H1 (cell line): ENCODE results near the gene OR2D3. TPM values are rescaled to one million over a fixed set of nuclear protein-coding genes. Genes with fewer than 3 reads are reported as not detected.

Experiments used
- CTCF ChIA-PET: fragments of 300-600 bp; sonication (Branson Sonifier 250); formaldehyde crosslinking; loops from one replicate; lab custom pipeline; 2021; ENCODE audit not compliant: partially characterized antibody; lab: Charles Lee
- POLR2A ChIA-PET: fragments of 300-600 bp; sonication (Branson Sonifier 250); formaldehyde crosslinking; loops from one replicate; lab custom pipeline; 2021; ENCODE audit warnings: inconsistent platforms; ENCODE audit not compliant: partially characterized antibody; lab: Charles Lee
- DNase-seq, 2 experiments: peaks; one replicate each; pipeline versions ENCODE4 v3.0.0 to v3.0.0-alpha.2; 2010 to 2022; ENCODE audit warnings: low spot score in 2 of 2, low read depth in 1 of 2, mixed read lengths in 1 of 2
- FAIRE-seq: peaks from 2 replicates; lab custom pipeline; 2011; peaks lifted over from hg19 to GRCh38; lab: Jason Lieb, UNC
- H2AFZ ChIP-seq: 2 replicates; pipeline ENCODE4 v1.8.1; 2012; ENCODE audit warnings: low read length, inconsistent platforms
- H2AK5ac ChIP-seq: 2 replicates; pipeline ENCODE4 v1.6.1; 2013; ENCODE audit warnings: low read depth, low read length
- H2BK120ac ChIP-seq: replicated peaks from 2 replicates; pipeline ENCODE3; 2013; ENCODE audit warnings: low read depth, low read length, inconsistent platforms
- H2BK12ac ChIP-seq: 2 replicates; pipeline ENCODE4 v1.6.1; 2013; ENCODE audit warnings: low read depth, low read length
- H2BK15ac ChIP-seq: 2 replicates; pipeline ENCODE4 v1.6.1; 2013; ENCODE audit warnings: low read length
- H2BK20ac ChIP-seq: 2 replicates; pipeline ENCODE4 v1.6.1; 2013; ENCODE audit warnings: low read length
- H2BK5ac ChIP-seq: 2 replicates; pipeline ENCODE4 v1.6.1; 2013; ENCODE audit warnings: low read depth, low read length
- H3K14ac ChIP-seq: 2 replicates; pipeline ENCODE4 v1.6.1; 2013; ENCODE audit warnings: inconsistent platforms; ENCODE audit not compliant: insufficient read length
- H3K18ac ChIP-seq: 2 replicates; pipeline ENCODE4 v1.6.1; 2013; ENCODE audit warnings: low read length; ENCODE audit errors: extremely low read depth
- H3K23ac ChIP-seq: 2 replicates; pipeline ENCODE4 v1.6.1; 2013; ENCODE audit warnings: inconsistent platforms; ENCODE audit not compliant: insufficient read length
- H3K23me2 ChIP-seq: 2 replicates; pipeline ENCODE4 v1.6.1; 2013; ENCODE audit warnings: low read depth, low read length
- H3K27ac ChIP-seq: 2 replicates; pipeline ENCODE4 v1.6.1; 2011; ENCODE audit warnings: low read depth, low read length, inconsistent platforms
- H3K27me3 ChIP-seq, 4 experiments: replicated peaks in 1 of 4; 1 replicate in 1 of 4; 2 replicates in 3 of 4; pipeline versions ENCODE4 v1.6.1 to v1.8.1; 2011 to 2013; ENCODE audit warnings: low read length in 3 of 4, mild to moderate bottlenecking in 3 of 4, inconsistent platforms in 2 of 4, mixed read lengths in 2 of 4, moderate library complexity in 1 of 4; ENCODE audit not compliant: control insufficient read depth in 3 of 4, insufficient read depth in 3 of 4; ENCODE audit errors: extremely low read depth in 1 of 4
- H3K36me3 ChIP-seq, 4 experiments: 2 replicates each; pipeline versions ENCODE4 v1.6.1 to v1.8.1; 2011 to 2013; ENCODE audit warnings: mild to moderate bottlenecking in 4 of 4, low read length in 3 of 4, moderate library complexity in 2 of 4, control low read depth in 1 of 4, inconsistent platforms in 1 of 4; ENCODE audit not compliant: insufficient read depth in 4 of 4, control insufficient read depth in 2 of 4
- H3K4ac ChIP-seq: replicated peaks from 2 replicates; pipeline ENCODE3; 2013; ENCODE audit warnings: low read length, low read depth, mixed read lengths, inconsistent platforms; ENCODE audit not compliant: insufficient read length
- H3K4me1 ChIP-seq, 4 experiments: replicated peaks in 1 of 4; 1 replicate in 1 of 4; 2 replicates in 3 of 4; pipeline versions ENCODE4 v1.6.1 to v1.8.1; 2011 to 2013; ENCODE audit warnings: low read length in 3 of 4, inconsistent platforms in 2 of 4, mixed read lengths in 1 of 4; ENCODE audit not compliant: insufficient read depth in 4 of 4, control insufficient read depth in 3 of 4
- H3K4me2 ChIP-seq, 2 experiments: 2 replicates each; pipeline versions ENCODE4 v1.6.1 to v1.8.1; 2011 to 2013; ENCODE audit warnings: low read depth in 2 of 2, low read length in 2 of 2, control low read depth in 1 of 2, inconsistent platforms in 1 of 2, mild to moderate bottlenecking in 1 of 2; ENCODE audit not compliant: insufficient read depth in 1 of 2
- H3K4me3 ChIP-seq, 4 experiments: fragments of 200-600, 300-600 bp in 1 of 4; sonication (generic), shearing (Covaris generic), sonication (Bioruptor Twin) in 1 of 4; 2 replicates each; pipeline versions ENCODE4 v1.5.1 to v1.8.1; 2011 to 2016; ENCODE audit warnings: low read length in 4 of 4, low read depth in 3 of 4, control low read depth in 2 of 4, inconsistent platforms in 2 of 4, mild to moderate bottlenecking in 2 of 4, mixed read lengths in 1 of 4, moderate library complexity in 1 of 4; ENCODE audit not compliant: insufficient read depth in 2 of 4; ENCODE audit errors: extremely low read depth in 1 of 4
- H3K56ac ChIP-seq: replicated peaks from 2 replicates; pipeline ENCODE3; 2013; ENCODE audit warnings: low read depth, mild to moderate bottlenecking, mixed read lengths, low read length, inconsistent platforms; ENCODE audit not compliant: insufficient read length
- H3K79me1 ChIP-seq: 2 replicates; pipeline ENCODE4 v1.6.1; 2013; ENCODE audit warnings: low read depth, low read length, control low read depth
- H3K79me2 ChIP-seq, 2 experiments: 2 replicates each; pipeline versions ENCODE4 v1.6.1 to v1.8.1; 2012 to 2013; ENCODE audit warnings: low read length in 2 of 2, mild to moderate bottlenecking in 2 of 2, inconsistent platforms in 1 of 2; ENCODE audit not compliant: insufficient read depth in 2 of 2, control insufficient read depth in 1 of 2
- H3K9ac ChIP-seq, 4 experiments: replicated peaks in 1 of 4; 1 replicate in 1 of 4; 2 replicates in 3 of 4; pipeline versions ENCODE4 v1.6.1 to v1.8.1; 2011 to 2013; ENCODE audit warnings: low read depth in 3 of 4, low read length in 3 of 4, control low read depth in 2 of 4, mild to moderate bottlenecking in 2 of 4, moderate library complexity in 2 of 4, inconsistent platforms in 1 of 4; ENCODE audit errors: extremely low read depth in 1 of 4
- H3K9me3 ChIP-seq, 2 experiments: 2 replicates each; pipeline versions ENCODE4 v1.6.1 to v1.8.1; 2012 to 2013; ENCODE audit warnings: mild to moderate bottlenecking in 2 of 2, moderate library complexity in 2 of 2, control low read depth in 1 of 2, inconsistent platforms in 1 of 2, low read depth in 1 of 2, low read length in 1 of 2, mixed read lengths in 1 of 2; ENCODE audit not compliant: insufficient read depth in 2 of 2
- H4K20me1 ChIP-seq, 2 experiments: replicated peaks in 1 of 2; 2 replicates each; pipeline versions ENCODE3 to v1.8.1; 2011 to 2013; ENCODE audit warnings: inconsistent platforms in 2 of 2, low read length in 2 of 2, mild to moderate bottlenecking in 1 of 2; ENCODE audit not compliant: insufficient read depth in 2 of 2, control insufficient read depth in 1 of 2
- H4K5ac ChIP-seq: 2 replicates; pipeline ENCODE4 v1.6.1; 2013; ENCODE audit warnings: low read length, low read depth, mixed read lengths, inconsistent platforms; ENCODE audit not compliant: insufficient read length
- H4K8ac ChIP-seq: 2 replicates; pipeline ENCODE4 v1.8.0; 2013; ENCODE audit warnings: mild to moderate bottlenecking, moderate library complexity, low read length, inconsistent platforms; ENCODE audit not compliant: insufficient read depth; ENCODE audit errors: extremely low read depth
- H4K91ac ChIP-seq: replicated peaks from 2 replicates; pipeline ENCODE3; 2013; ENCODE audit warnings: low read length, mixed read lengths, inconsistent platforms; ENCODE audit not compliant: insufficient read length
- CHD2 ChIP-seq: IDR thresholded peaks from 2 replicates; pipeline ENCODE4 v1.6.1; 2012; ENCODE audit warnings: low read length, improper control_type of control experiment
- EGR1 ChIP-seq: IDR thresholded peaks from 2 replicates; pipeline ENCODE4 v1.6.1; 2011; ENCODE audit warnings: low read depth, low read length, borderline replicate concordance
- EP300 ChIP-seq, 2 experiments: IDR thresholded peaks; 1 replicate in 1 of 2; 2 replicates in 1 of 2; pipeline ENCODE4 v1.6.1; 2011 to 2012; ENCODE audit warnings: low read depth in 2 of 2, low read length in 2 of 2, mild to moderate bottlenecking in 2 of 2, borderline replicate concordance in 1 of 2, inconsistent platforms in 1 of 2, moderate library complexity in 1 of 2
- FOSL1 ChIP-seq: IDR thresholded peaks from 2 replicates; pipeline ENCODE4 v1.6.1; 2011; ENCODE audit warnings: mild to moderate bottlenecking, low read depth, low read length, moderate library complexity; ENCODE audit not compliant: insufficient read depth
- KDM5A ChIP-seq: fragments of 200-600 bp; IDR thresholded peaks from 2 replicates; pipeline ENCODE4 v1.7.1; 2012; ENCODE audit warnings: mild to moderate bottlenecking, low read length, inconsistent platforms, mixed read lengths
- NRF1 ChIP-seq: IDR thresholded peaks from 2 replicates; pipeline ENCODE4 v1.6.1; 2011; ENCODE audit warnings: mild to moderate bottlenecking, low read depth, low read length, improper control_type of control experiment
- RAD21 ChIP-seq, 2 experiments: IDR thresholded peaks in 1 of 2; conservative IDR thresholded peaks in 1 of 2; 2 replicates each; pipeline ENCODE4 v1.6.1; 2011; ENCODE audit warnings: low read depth in 2 of 2, low read length in 2 of 2, improper control_type of control experiment in 1 of 2, inconsistent platforms in 1 of 2, mild to moderate bottlenecking in 1 of 2, moderate library complexity in 1 of 2
- RFX5 ChIP-seq: IDR thresholded peaks from 2 replicates; pipeline ENCODE4 v1.6.1; 2011; ENCODE audit warnings: low read depth, low read length, improper control_type of control experiment, borderline replicate concordance
- SIRT6 ChIP-seq: IDR thresholded peaks from one replicate; pipeline ENCODE4 v1.7.1; 2012; ENCODE audit warnings: low read length, inconsistent platforms
- YY1 ChIP-seq: IDR thresholded peaks from 2 replicates; pipeline ENCODE4 v1.6.1; 2011; ENCODE audit warnings: low read depth, mild to moderate bottlenecking, low read length
- WGBS, 2 experiments: shearing (Covaris generic) in 1 of 2; methylation state at CpG; one replicate each; pipeline versions ENCODE4 v1.1.6 to v1.1.7; 2013 to 2015; ENCODE audit warnings: low lambda C conversion rate in 2 of 2, mixed read lengths in 2 of 2, inconsistent platforms in 1 of 2, low coverage in 1 of 2, missing lambda C conversion rate in 1 of 2; ENCODE audit not compliant: insufficient replicate concordance in 2 of 2, insufficient coverage in 1 of 2, insufficient read length in 1 of 2; ENCODE audit errors: extremely low coverage in 1 of 2, missing lambda C conversion rate in 1 of 2; 5-methylcytosine and 5-hydroxymethylcytosine counted together
- polyA plus RNA-seq, 7 experiments: library from polyadenylated mRNA; depleted of rRNA in 3 of 7; stranded (reverse) in 5 of 7; unstranded in 2 of 7; fragments of >200 nt in 5 of 7; fragments of 200-250 nt in 2 of 7; gene quantifications; 1 replicate in 5 of 7; 2 replicates in 1 of 7; 4 replicates in 1 of 7; pipeline versions ENCODE4 v1.2.1 to v1.2.3, GENCODE V29; 2011 to 2013; ENCODE audit warnings: missing spikeins in 2 of 7, mixed read lengths in 2 of 7
- total RNA-seq: library from RNA; stranded (reverse); fragmentation: NEBNext Ultra II Directional; extraction: Animal tissue kit (Norgen Biotek cat#: 25700); gene quantifications from 2 replicates; pipeline ENCODE4 v1.2.1, GENCODE V29; 2021
- TF ChIP-seq, protein P1 (sequence below): IDR thresholded peaks from 2 replicates; pipeline ENCODE4 v1.6.1; 2011; ENCODE audit warnings: low read length, improper control_type of control experiment
- TF ChIP-seq, protein P2 (sequence below): IDR thresholded peaks from 2 replicates; pipeline ENCODE4 v1.6.1; 2012; ENCODE audit warnings: low read length, inconsistent platforms

OR2D3 gene
- total and polyA plus RNA-seq, 2 of the 8 experiments (the other 6 are each of a cell fraction or from before 2014, with no cell fraction given), result not detected

DNA sequence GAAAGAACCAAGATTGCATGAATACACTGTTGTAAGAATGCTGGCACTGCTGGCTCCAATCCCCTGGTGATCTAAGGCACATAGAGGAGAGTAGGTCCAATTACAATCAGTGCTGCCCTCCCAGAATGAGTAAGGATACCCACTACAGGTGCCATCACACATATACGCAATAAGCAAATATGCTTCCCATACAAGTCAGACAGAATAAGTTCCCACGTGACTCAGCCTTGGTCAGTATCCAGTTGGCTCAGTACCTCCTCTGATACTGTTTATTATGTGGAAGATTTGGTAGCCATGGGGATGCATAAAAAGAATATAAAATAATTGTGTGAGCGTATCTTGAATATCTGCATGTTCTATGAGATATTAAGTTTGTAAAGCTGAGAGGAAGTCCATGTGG lies 8.9 kb upstream of the OR2D3 start:
- Histone ChIP-seq H3K14ac (no peak overlapping the region), H2AK5ac (no peak overlapping the region), H3K79me1 (no peaks in the 10 kb centered on the region), H2BK20ac (no peak overlapping the region), H3K23ac (no peak overlapping the region), H3K4me3 (no peak overlapping the region), H3K4me1 (no peaks in the 10 kb centered on the region), H3K56ac (no peak overlapping the region), H3K27me3 (no peaks in the 10 kb centered on the region), H3K9me3 (no peaks in the 10 kb centered on the region), H4K8ac (no peak overlapping the region), H4K5ac (no peak overlapping the region), H2BK12ac (no peak overlapping the region), H2BK120ac (no peak overlapping the region), H4K20me1 (no peaks in the 10 kb centered on the region), H3K27ac (no peak overlapping the region), H3K4ac (no peak overlapping the region), H3K79me2 (no peaks in the 10 kb centered on the region), H3K23me2 (no peaks in the 10 kb centered on the region), H3K36me3 (no peaks in the 10 kb centered on the region), H3K4me2 (no peak overlapping the region), H4K91ac (no peak overlapping the region), H3K9ac (no peak overlapping the region), H3K18ac (no peak overlapping the region), H2BK15ac (no peak overlapping the region), H2AFZ (no peak overlapping the region), H2BK5ac (no peak overlapping the region)
- ChIA-PET POLR2A (no interaction called here), CTCF (interaction anchor here (0.6 to 1.0 kb wide), 2 partner anchors 11 to 129 kb away, joined by 3 read pairs; partner anchors contain the start of gene OR2AG1)
- DNase-seq (no peak), FAIRE-seq (no peak)
- 87% methylated on average over 3 of the region's 3 CpGs; no CpG with 5 or more reads in 1 of the 2 experiments for WGBS, 2 experiments
- TF ChIP-seq SIRT6 (no peak), EP300 (IDR thresholded peaks at IDR 0.05; ENCODE audit: borderline replicate concordance in 1 of 2, low read depth in 2 of 2, low read length in 2 of 2) (no peak), KDM5A (no peak), EGR1 (no peak), FOSL1 (no peak), RFX5 (no peak), YY1 (no peak), RAD21 (IDR thresholded peaks at IDR 0.05 in 1 of 2, conservative IDR thresholded peaks at IDR 0.05 in 1 of 2; ENCODE audit: low read depth in 2 of 2, low read length in 2 of 2) (no peak), NRF1 (no peak), CHD2 (no peak)
- TF ChIP-seq, protein P1, sequence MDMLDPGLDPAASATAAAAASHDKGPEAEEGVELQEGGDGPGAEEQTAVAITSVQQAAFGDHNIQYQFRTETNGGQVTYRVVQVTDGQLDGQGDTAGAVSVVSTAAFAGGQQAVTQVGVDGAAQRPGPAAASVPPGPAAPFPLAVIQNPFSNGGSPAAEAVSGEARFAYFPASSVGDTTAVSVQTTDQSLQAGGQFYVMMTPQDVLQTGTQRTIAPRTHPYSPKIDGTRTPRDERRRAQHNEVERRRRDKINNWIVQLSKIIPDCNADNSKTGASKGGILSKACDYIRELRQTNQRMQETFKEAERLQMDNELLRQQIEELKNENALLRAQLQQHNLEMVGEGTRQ, result no peak
- TF ChIP-seq, protein P2, sequence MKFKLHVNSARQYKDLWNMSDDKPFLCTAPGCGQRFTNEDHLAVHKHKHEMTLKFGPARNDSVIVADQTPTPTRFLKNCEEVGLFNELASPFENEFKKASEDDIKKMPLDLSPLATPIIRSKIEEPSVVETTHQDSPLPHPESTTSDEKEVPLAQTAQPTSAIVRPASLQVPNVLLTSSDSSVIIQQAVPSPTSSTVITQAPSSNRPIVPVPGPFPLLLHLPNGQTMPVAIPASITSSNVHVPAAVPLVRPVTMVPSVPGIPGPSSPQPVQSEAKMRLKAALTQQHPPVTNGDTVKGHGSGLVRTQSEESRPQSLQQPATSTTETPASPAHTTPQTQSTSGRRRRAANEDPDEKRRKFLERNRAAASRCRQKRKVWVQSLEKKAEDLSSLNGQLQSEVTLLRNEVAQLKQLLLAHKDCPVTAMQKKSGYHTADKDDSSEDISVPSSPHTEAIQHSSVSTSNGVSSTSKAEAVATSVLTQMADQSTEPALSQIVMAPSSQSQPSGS, result no peak
